Measurements from ENCODE around the gene MCM3.

MCM3 gene

GRCh38 chr6:52241819-52242218, 42.7 kb downstream of the MCM3 start:
- TF ChIP-seq CTCF (IDR thresholded peaks at IDR 0.05; ENCODE audit: insufficient read depth, missing control alignments) = no peak
- FAIRE-seq (no peak), DNase-seq (ENCODE audit: insufficient read length, low spot score) (no peak)

- no peak for DNase-seq (ENCODE audit: insufficient read length, low spot score)
- no peak for FAIRE-seq
- peak; percentile 70 for TF ChIP-seq CTCF (IDR thresholded peaks at IDR 0.05; ENCODE audit: insufficient read depth, missing control alignments)
These were observed 50.3 kb downstream of the MCM3 start for GRCh38 chr6:52233975-52234823.

GRCh38 chr6:52233005-52233404, 51.5 kb downstream of the MCM3 start:
- no peak for DNase-seq (ENCODE audit: insufficient read length, low spot score)
- FAIRE-seq = no peak
- no peak for TF ChIP-seq CTCF (IDR thresholded peaks at IDR 0.05; ENCODE audit: insufficient read depth, missing control alignments)

- TF ChIP-seq CTCF (IDR thresholded peaks at IDR 0.05; ENCODE audit: insufficient read depth, missing control alignments) = no peak
- DNase-seq (ENCODE audit: insufficient read length, low spot score) (no peak), FAIRE-seq (no peak)
These were observed 53.0 kb downstream of the MCM3 start for GRCh38 chr6:52231406-52232127.

GRCh38 chr6:52230685-52231084, 53.9 kb downstream of the MCM3 start:
- FAIRE-seq (no peak), DNase-seq (ENCODE audit: insufficient read length, low spot score) (no peak)
- TF ChIP-seq CTCF (IDR thresholded peaks at IDR 0.05; ENCODE audit: insufficient read depth, missing control alignments) = no peak

GRCh38 chr6:52227495-52227894, 57.0 kb downstream of the MCM3 start:
- no peak for TF ChIP-seq CTCF (IDR thresholded peaks at IDR 0.05; ENCODE audit: insufficient read depth, missing control alignments)
- DNase-seq (ENCODE audit: insufficient read length, low spot score) = no peak
- no peak for FAIRE-seq

- FAIRE-seq (no peak), DNase-seq (ENCODE audit: insufficient read length, low spot score) (no peak)
- no peak for TF ChIP-seq CTCF (IDR thresholded peaks at IDR 0.05; ENCODE audit: insufficient read depth, missing control alignments)
These were observed 63.2 kb downstream of the MCM3 start for GRCh38 chr6:52221302-52221701.
